Stimulated activated CD4-positive, alpha-beta T cell treated with anti-CD3 and anti-CD28 coated beads, Interleukin-1b, Interleukin-23, amount 100 ng/mL, for 1 hour (primary cell): ENCODE results near the gene SUPT16H.

ENCODE experiments used
- DNase-seq, 2 donors: peaks; one replicate each; pipeline ENCODE4 v3.0.0-alpha.2; 2020; ENCODE audit warnings: low read depth in 2 of 2

Gene SUPT16H

GRCh38 chr14:21302013-21302835 is 81.6 kb downstream of the SUPT16H start:
- DNase-seq: no peak
